Osteocyte (in vitro differentiated cells): Measurements from ENCODE around the gene MAML2. TPM values are rescaled to one million over a fixed set of nuclear protein-coding genes. Genes with fewer than 3 reads are reported as not detected.

Experiments used
- DNase-seq: peaks from one replicate; pipeline ENCODE4 v3.0.0; 2021; ENCODE audit warnings: mixed read lengths; ENCODE audit not compliant: unreplicated experiment; ENCODE audit errors: extremely low spot score
- H3K27ac Mint-ChIP-seq: one replicate; pipeline ENCODE4 v1.8.0; 2021; ENCODE audit warnings: mild to moderate bottlenecking, mixed read lengths; ENCODE audit not compliant: unreplicated experiment
- H3K27me3 Mint-ChIP-seq: one replicate; pipeline ENCODE4 v1.8.0; 2021; ENCODE audit warnings: mixed read lengths; ENCODE audit not compliant: unreplicated experiment
- H3K36me3 Mint-ChIP-seq: one replicate; pipeline ENCODE4 v1.8.0; 2021; ENCODE audit warnings: mixed read lengths; ENCODE audit not compliant: unreplicated experiment
- H3K4me1 Mint-ChIP-seq: one replicate; pipeline ENCODE4 v1.8.0; 2021; ENCODE audit warnings: mixed read lengths; ENCODE audit not compliant: unreplicated experiment
- H3K4me3 Mint-ChIP-seq: one replicate; pipeline ENCODE4 v1.8.0; 2021; ENCODE audit warnings: mild to moderate bottlenecking, moderate library complexity, mixed read lengths; ENCODE audit not compliant: unreplicated experiment
- H3K9me3 Mint-ChIP-seq: one replicate; pipeline ENCODE4 v1.8.0; 2021; ENCODE audit warnings: mixed read lengths; ENCODE audit not compliant: unreplicated experiment
- total RNA-seq: library from RNA; stranded (reverse); gene quantifications from 2 replicates; pipeline ENCODE4 v1.2.1, GENCODE V29; 2021
- TF ChIP-seq, protein P1 (sequence below): fragments of 200-600 bp; sonication (generic); IDR thresholded peaks from 2 replicates; pipeline ENCODE4 v1.5.0; 2021; ENCODE audit warnings: antibody characterized with exemption, mild to moderate bottlenecking, moderate library complexity

The MAML2 gene
- total RNA-seq, 1 donor from 2014 or later: 29.3 TPM

- no peak overlapping the region for H3K4me3 Mint-ChIP-seq
- no peaks in the 10 kb centered on the region for H3K36me3 Mint-ChIP-seq
- no peak overlapping the region for H3K27ac Mint-ChIP-seq
- H3K9me3 Mint-ChIP-seq: no peaks in the 10 kb centered on the region
- TF ChIP-seq, protein P1, sequence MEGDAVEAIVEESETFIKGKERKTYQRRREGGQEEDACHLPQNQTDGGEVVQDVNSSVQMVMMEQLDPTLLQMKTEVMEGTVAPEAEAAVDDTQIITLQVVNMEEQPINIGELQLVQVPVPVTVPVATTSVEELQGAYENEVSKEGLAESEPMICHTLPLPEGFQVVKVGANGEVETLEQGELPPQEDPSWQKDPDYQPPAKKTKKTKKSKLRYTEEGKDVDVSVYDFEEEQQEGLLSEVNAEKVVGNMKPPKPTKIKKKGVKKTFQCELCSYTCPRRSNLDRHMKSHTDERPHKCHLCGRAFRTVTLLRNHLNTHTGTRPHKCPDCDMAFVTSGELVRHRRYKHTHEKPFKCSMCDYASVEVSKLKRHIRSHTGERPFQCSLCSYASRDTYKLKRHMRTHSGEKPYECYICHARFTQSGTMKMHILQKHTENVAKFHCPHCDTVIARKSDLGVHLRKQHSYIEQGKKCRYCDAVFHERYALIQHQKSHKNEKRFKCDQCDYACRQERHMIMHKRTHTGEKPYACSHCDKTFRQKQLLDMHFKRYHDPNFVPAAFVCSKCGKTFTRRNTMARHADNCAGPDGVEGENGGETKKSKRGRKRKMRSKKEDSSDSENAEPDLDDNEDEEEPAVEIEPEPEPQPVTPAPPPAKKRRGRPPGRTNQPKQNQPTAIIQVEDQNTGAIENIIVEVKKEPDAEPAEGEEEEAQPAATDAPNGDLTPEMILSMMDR: no peak
- no peak for DNase-seq
- peaks cover 24% of the 10 kb centered on the region for H3K4me1 Mint-ChIP-seq
- H3K27me3 Mint-ChIP-seq: no peaks in the 10 kb centered on the region
Observed at GRCh38 chr11:96119211-96119610, 223.8 kb downstream of the MAML2 start.

DNA sequence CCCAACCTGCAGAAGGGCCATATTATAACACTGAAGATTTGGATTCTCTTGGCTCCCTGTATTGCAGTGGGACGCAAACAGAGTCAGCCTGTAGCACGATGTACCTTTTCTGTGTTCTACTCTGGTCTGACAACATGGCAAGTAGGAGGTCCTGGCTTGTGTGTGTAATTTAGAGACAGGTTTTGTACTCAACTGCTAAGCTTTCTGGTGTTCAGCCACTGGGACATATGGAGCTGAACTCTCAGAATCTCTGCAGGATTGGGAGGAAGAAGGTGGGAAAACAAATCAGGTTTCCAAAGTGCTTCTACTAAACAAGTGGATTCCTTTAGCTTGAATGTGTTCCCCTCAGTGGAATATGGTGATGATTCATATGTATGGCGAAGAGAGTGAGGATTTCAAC, 226.6 kb downstream of the MAML2 start:
- DNase-seq: no peak
- H3K27ac Mint-ChIP-seq: no peak overlapping the region

DNA sequence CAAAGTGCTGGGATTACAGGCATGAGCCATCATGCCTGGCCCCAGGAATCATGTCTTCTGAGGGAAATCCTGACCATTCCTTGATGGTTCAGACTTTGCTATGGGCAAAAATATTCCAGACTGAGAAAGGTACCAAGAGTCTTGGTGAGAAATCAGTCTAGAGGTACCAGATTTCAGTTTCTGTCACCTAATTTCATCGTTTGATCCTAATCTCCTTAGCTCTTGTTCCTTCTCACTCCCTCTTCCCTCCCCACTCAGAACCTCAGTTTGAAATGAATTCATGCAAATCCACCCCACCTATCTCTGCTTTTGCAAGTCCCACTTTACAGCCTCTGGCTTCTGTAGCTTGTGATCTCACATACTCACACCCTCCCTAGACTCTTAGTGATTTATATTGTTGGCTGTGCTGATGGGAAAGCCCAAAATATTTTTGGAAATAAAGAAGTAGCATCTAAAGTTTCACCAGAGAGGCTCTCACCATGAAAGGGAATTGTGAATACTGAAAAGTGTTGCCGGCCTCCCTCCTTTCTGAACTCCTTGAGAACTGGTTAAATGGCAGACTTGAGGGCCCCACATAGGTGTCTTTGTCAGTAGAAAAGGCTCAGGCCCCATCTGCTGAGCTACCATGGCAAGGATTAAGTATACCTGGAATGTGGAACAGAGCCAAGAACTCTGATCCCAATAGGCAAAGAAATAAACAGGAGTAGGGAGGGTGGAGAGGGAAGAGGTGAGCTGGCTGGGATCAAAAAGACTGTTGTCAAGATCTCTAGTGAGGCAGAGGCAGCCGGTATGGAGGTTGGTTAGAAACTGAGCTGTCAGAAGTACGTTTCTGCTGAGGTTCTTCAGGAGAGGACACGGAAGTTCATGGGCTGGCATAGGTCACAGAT, 228.6 kb downstream of the MAML2 start:
- Mint-ChIP-seq H3K27me3 (no peaks in the 10 kb centered on the region), H3K9me3 (no peaks in the 10 kb centered on the region), H3K27ac (peak overlapping the region; percentile 94), H3K4me3 (peak overlapping the region; percentile 8), H3K4me1 (peaks cover 39% of the 10 kb centered on the region), H3K36me3 (no peaks in the 10 kb centered on the region)
- no peak for DNase-seq
- TF ChIP-seq, protein P1: no peak

More for the DNA sequence above, 226.6 kb downstream of the MAML2 start:
- H3K9me3 Mint-ChIP-seq: no peaks in the 10 kb centered on the region
- no peaks in the 10 kb centered on the region for H3K27me3 Mint-ChIP-seq
- H3K4me1 Mint-ChIP-seq: peaks cover 32% of the 10 kb centered on the region
- H3K4me3 Mint-ChIP-seq: no peak overlapping the region
- H3K36me3 Mint-ChIP-seq: no peaks in the 10 kb centered on the region
- TF ChIP-seq, protein P1: no peak

GRCh38 chr11:96113193-96113681, 229.8 kb downstream of the MAML2 start:
- peak overlapping the region; percentile 94 for H3K27ac Mint-ChIP-seq
- peaks cover 39% of the 10 kb centered on the region for H3K4me1 Mint-ChIP-seq
- no peaks in the 10 kb centered on the region for H3K27me3 Mint-ChIP-seq
- TF ChIP-seq, protein P1: no peak
- no peaks in the 10 kb centered on the region for H3K36me3 Mint-ChIP-seq
- H3K9me3 Mint-ChIP-seq: no peaks in the 10 kb centered on the region
- no peak for DNase-seq
- H3K4me3 Mint-ChIP-seq: peak overlapping the region; percentile 56
